Measurements from ENCODE around the gene ADTRP. TPM values are rescaled to one million over a fixed set of nuclear protein-coding genes. Genes with fewer than 3 reads are reported as not detected.

ADTRP gene
- total and polyA plus RNA-seq, 7 donors, result 0.08 TPM; not detected in 5

DNA sequence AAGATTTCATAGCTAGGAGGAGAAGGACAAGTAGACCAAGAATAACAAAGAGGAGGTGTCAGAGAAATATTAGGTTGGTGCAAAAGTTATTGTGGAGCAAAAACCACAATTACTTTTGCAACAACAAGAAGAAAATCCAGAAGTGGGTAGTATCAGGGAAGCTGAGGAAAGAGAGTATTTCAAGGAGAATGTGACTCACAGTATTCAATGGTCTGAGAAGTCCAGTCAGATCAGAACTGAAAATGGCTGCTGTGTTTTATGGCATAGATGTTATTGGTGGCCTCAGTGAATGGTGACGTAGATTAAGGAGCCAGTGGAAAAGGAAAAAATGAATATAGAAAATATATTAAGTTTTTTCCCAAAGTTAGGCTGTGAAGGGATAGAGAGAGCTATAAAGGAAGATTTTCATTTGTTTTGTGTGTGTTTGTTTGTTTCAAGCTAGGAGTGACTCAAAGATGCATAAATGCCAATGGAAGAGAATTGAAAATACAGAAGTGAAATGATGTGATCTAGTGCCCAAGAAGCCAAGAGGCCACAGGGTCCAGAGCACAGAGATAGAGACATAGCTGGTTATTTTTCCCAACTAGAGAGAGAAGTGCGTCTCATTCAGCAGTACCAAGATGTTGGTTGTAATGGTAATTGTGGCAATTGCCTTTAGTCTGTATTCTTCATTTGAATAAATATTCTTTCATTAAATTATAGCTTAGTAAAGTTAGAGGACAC is 112.8 kb downstream of the ADTRP start:
- TF ChIP-seq CTCF (IDR thresholded peaks at IDR 0.05), result no peak
- Histone ChIP-seq H3K4me3 (no peak overlapping the region), H3K4me1 (no peaks in the 10 kb centered on the region), H3K27me3 (ENCODE audit: insufficient read depth in 3 of 3, low read length in 2 of 3) (no peaks in the 10 kb centered on the region), H3K27ac (no peak overlapping the region), H3K36me3 (ENCODE audit: insufficient read depth in 1 of 2, low read depth in 1 of 2) (no peaks in the 10 kb centered on the region), H3K9me3 (peaks cover 7% of the 10 kb centered on the region)
- 78 to 99% (median 88%) methylated on average over 2 of the region's 2 CpGs for WGBS, 3 donors
- ATAC-seq (no peak), DNase-seq (no peak)
- intact Hi-C loops (cut with DNase I), result no loop called here

Other genes starting within 250 kb of the ADTRP start
- 10 to 100 TPM in 2 of 4 donors, 1 to 10 TPM in 2; 7.4 to 20.0 (median 10.0) TPM for gene TMEM170B, start 241.1 kb downstream of the ADTRP start, total RNA-seq
- gene TMEM170B, start 241.1 kb downstream of the ADTRP start, polyA plus RNA-seq, result 1 to 10 TPM; 2.7 to 7.4 (median 3.2) TPM
- 10 to 100 TPM in 2 of 4 donors, 1 to 10 TPM in 2; 6.7 to 13.1 (median 9.0) TPM for gene HIVEP1, start 233.5 kb upstream of the ADTRP start, total RNA-seq
- gene HIVEP1, start 233.5 kb upstream of the ADTRP start, polyA plus RNA-seq, result 1 to 10 TPM; 4.0 to 6.3 (median 4.7) TPM